Stimulated activated CD8-positive, alpha-beta memory T cell treated with anti-CD3 and anti-CD28 coated beads, Interleukin-2, amount 100 ng/mL, for 1 hour (primary cell): ENCODE results near the gene ERFE.
"Not testable (repeated sequence)": the region's sequence is repeated elsewhere in the genome, so short reads cannot be mapped to it uniquely, and the experiment has no call there.

Source experiments
- DNase-seq, 2 donors: peaks; one replicate each; pipeline ENCODE4 v3.0.0-alpha.2; 2020; ENCODE audit warnings: low read depth in 2 of 2

Gene ERFE

GRCh38 chr2:238168196-238169047, 9.7 kb downstream of the ERFE start:
- no peak for DNase-seq

- DNase-seq, result no peak
Measured at GRCh38 chr2:238169048-238169707, 10.4 kb downstream of the ERFE start.

GRCh38 chr2:238169708-238170251, 11.0 kb downstream of the ERFE start:
- DNase-seq, result no peak

DNA sequence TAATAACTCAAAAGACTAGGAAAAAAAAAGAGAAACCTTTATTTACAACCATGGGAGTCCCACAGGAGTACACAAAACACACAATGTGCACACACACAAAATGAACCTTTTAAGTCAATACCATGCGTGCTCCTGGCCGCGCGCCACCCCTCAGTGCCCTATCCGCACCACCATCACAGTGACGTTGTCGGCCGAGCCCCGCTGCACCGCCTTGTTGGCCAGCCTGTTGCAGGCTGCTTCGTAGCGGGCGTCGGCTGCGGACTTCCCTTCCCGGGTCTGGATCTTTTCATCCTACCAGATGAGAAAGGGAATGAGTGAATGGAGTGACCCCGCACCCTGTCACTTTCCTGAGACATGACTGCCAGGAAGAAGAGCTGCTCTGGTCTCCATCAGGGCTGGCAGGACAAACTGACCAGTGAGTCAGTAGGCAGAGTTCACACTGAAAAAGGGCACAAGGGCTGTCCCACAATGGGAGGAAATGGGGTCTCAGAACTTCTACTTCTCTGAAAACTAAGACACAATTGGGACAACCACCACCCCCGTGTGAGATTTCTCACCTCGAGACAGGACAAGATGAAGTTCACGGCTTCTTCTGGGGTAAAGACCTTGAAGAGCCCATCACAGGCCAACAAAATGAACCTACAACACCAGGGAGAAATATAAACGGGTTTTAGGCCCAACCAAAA, 11.8 kb downstream of the ERFE start:
- no peak for DNase-seq

DNA sequence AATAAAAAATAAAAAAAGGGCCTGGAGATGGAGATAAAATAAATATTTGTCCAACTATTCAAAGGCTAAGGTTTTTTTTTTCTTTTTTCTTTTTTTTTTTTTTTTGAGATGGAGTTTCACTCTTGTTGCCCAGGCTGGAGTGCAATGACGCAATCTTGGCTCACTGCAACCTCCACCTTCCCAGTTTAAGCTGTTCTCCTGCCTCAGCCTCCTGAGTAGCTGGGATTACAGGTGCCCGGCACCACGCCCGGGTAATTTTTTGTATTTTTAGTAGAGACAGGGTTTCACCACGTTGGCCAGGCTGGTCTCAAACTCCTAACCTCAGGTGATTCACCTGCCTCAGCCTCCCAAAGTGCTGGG, 12.3 kb downstream of the ERFE start:
- not testable (repeated sequence) for DNase-seq

DNA sequence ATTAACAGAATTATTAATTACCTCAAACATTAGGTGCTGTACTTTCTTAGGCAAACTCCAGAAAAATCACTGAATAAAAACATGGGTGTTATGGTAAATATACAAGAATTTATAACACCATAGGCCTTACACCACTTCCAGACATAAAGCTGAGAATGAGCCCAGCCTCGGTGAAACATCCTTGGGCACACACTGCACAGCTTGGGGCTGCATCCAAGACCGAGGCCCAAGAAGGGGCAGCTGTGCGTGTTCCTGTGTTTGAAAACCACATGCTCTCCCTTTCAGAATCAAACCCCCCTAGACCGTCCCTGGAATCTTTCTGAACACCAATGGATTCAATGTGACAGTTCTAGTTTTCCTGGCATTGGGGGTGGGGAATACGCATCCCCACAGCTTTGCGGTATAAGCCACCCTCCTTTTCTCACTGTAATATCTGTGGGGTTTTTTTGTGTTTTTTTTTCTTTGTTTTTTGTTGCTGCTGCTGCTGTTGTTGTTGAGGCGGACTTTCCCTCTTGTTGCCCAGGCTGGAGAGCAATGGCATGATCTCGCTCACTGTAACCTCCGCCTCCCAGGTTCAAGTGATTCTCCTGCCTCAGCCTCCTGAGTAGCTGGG, 12.9 kb downstream of the ERFE start:
- no peak for DNase-seq

- DNase-seq, result no peak
Measured at GRCh38 chr2:238172439-238172838, 13.7 kb downstream of the ERFE start.

- no peak for DNase-seq
Measured at GRCh38 chr2:238173692-238174091, 14.9 kb downstream of the ERFE start.

DNA sequence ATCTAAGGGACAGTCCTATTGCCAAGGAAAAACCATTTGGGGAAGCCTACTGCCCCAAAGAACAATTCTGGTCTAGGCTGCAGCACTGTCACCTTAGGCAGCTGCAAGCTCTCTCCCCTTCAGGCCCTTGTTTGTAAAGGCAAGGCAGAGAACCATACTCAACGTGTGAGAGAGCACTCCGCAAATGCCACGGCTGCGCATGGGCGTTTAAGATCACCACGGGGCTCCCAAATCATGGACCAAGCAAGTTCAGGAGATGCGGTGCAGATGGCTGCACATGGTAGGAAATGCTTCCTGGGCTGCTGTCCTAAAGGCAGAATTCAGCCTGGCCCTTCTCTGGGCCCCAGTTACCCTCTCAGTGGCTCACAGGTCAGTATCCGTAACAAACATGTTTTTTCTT, 15.5 kb downstream of the ERFE start:
- no peak for DNase-seq

- no peak for DNase-seq
Measured at GRCh38 chr2:238174701-238175100, 15.9 kb downstream of the ERFE start.

GRCh38 chr2:238176613-238177012, 17.8 kb downstream of the ERFE start:
- DNase-seq, result no peak

DNA sequence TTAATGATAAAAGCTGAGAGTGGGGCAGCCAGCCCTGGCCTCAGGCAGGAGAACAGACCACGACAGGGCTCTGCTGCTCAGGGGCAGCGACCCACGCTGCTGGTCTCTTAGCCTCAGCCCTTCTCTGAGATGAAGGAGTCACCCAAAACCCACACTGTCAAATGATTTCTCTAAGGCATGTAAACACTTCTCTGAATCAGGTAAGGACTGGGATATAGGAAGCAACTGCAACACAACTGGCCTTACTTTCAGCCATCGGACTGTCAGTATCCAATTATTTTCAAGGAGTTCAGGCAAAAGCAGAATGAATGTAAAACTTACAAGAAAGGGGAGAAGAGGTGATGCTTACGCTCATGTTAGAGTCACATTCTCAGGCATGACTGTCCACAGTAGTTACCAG, 21.8 kb downstream of the ERFE start:
- no peak for DNase-seq

GRCh38 chr2:238182362-238182761, 23.6 kb downstream of the ERFE start:
- no peak for DNase-seq

DNA sequence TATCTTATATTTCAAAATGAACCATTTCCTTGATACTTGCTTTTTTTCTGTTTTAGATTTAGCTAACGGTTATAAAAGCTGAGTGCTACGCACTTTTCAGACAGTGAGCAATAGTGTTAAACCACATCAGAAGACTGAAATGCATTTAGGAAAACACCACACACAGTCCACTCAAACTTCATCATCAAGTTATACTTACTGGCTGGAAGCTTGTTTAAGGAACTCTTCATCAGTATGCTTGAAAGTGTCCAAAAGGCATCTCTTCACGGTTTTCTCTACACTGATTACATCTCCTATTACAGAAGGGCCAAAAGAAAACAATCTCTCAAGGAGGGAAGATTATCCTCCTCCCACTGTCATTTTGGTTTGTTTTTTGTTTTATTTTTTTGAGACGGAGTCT, 25.1 kb downstream of the ERFE start:
- DNase-seq, result no peak

- no peak for DNase-seq
Measured at GRCh38 chr2:238187618-238188548, 29.1 kb downstream of the ERFE start.

DNA sequence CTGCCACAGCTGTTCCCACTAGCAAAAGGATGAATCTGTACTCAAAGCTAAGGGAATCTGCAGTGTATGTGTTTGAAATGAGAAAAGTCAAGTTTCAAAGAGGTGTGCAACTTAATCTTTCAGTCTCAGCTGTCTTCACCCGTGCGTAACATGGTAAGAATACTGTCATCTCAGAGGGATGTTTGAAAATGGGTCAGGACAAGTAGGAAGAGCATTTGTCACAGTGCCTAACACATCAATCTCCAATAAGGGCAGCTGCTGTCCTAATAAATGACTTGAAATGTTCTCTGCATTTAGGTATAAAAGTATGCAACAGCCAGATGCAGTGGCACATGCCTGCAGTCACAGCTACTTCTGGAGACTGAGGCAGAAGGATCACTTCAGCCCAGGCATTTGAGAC, 31.7 kb downstream of the ERFE start:
- DNase-seq, result no peak

- DNase-seq, result no peak
Measured at GRCh38 chr2:238202326-238203093, 43.7 kb downstream of the ERFE start.

DNA sequence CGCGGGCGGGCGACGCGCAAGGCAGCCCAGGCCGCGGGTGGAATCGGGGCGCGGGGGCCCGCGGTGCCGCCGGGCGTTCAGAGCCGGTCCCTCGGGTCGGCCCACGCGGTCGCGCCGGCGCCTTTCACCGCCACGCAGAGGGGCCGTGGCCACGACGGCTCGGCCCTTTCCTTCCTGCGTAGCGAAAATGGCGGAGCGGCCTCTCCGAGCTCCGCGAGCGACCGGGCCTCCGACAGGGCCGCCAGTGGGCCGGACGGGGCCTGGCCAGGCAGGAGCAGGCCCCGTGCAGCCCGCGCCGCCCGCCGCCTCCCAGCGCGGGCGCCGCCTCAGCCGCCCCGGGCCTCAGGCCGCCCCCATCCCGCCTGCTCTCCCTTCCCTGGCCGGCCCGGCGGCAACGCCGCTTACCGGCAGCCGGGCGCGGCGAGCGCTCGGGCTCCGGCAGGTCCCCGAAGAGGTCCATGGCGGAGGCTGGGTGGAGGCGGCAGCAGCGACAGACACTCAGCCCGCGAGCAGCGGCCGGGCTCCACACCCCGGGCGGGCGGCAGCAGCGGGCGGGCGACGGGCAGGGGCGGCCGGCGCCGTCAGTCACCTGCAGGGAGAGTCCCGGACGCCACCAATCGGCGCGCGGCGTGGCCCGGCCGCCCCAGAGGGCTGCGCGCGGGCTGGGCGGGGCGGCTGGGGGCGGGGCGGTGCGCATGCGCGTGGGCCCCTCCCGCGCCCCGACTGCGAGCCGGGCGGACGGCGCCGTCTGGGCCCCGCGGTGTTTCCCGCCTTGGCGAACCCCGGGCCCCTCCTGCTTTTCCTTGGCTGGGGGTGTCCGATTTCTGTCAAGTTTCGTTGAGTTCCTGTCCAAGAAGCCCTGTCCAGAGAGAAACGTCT, 44.6 kb downstream of the ERFE start, which contains the start of gene ILKAP:
ILKAP (minus strand) TSS at position 602 of the 879 bp plus-strand sequence; CDS start at position 460, 142 bp downstream.
- DNase-seq, result peak; percentile 79
